GM12878 (cell line): ENCODE results near the gene EDARADD. TPM values are rescaled to one million over a fixed set of nuclear protein-coding genes. Genes with fewer than 3 reads are reported as not detected.
A peak's percentile ranks its signal among the peaks of the same experiment; 100 is the strongest.

Experiments used
- ATAC-seq: fragments of 200-7000 bp; cut with Tn5 transposase; 3 replicates; pipeline ENCODE4 v1.9.1; 2020; ENCODE audit warnings: mild to moderate bottlenecking, moderate library complexity
- BruUV-seq: library from RNA; stranded (reverse); fragments of 400-500 nt; replicated peaks from 2 replicates; lab custom pipeline; 2021; lab: Mats Ljungman, UMichigan
- CTCF ChIA-PET: fragments of 300-600 bp; sonication (Branson Sonifier 250); formaldehyde crosslinking; extraction: SDS; loops from one replicate; lab custom pipeline; 2021; ENCODE audit warnings: inconsistent platforms; lab: Yijun Ruan, JAX
- POLR2A ChIA-PET: fragments of 350-600 bp; formaldehyde crosslinking; extraction: SDS; loops from one replicate; lab custom pipeline; 2021; ENCODE audit warnings: inconsistent platforms; lab: Charles Lee
- RAD21 ChIA-PET: fragments of 300-600 bp; sonication (Branson Sonifier 250); formaldehyde crosslinking; loops from one replicate; lab custom pipeline; 2023; ENCODE audit warnings: antibody characterized with exemption; ENCODE audit not compliant: unreplicated experiment; lab: Charles Lee
- SMC1A ChIA-PET: fragments of 300-600 bp; sonication (Branson Sonifier 250); formaldehyde crosslinking; loops from one replicate; lab custom pipeline; 2023; ENCODE audit not compliant: unreplicated experiment, uncharacterized antibody; lab: Charles Lee
- DNase-seq: peaks from one replicate; pipeline ENCODE4 v3.0.0-alpha.2; 2011; ENCODE audit warnings: low read depth, low spot score
- FAIRE-seq: peaks from 3 replicates; lab custom pipeline; 2011; peaks lifted over from hg19 to GRCh38; lab: Jason Lieb, UNC
- H2AFZ ChIP-seq: 2 replicates; pipeline ENCODE4 v1.6.0; 2011; ENCODE audit warnings: low read depth, low read length, control low read depth; ENCODE audit not compliant: control insufficient read depth
- H3K27ac ChIP-seq: 2 replicates; pipeline ENCODE4 v1.5.1; 2011; ENCODE audit warnings: control low read depth; ENCODE audit not compliant: control insufficient read depth, insufficient read depth
- H3K27me3 ChIP-seq, 2 experiments: replicated peaks in 1 of 2; 2 replicates each; pipeline versions ENCODE4 v1.6.0 to v1.6.1; 2011; ENCODE audit warnings: low read length in 1 of 2; ENCODE audit not compliant: control insufficient read depth in 2 of 2, insufficient read depth in 2 of 2
- H3K36me3 ChIP-seq, 2 experiments: 2 replicates each; pipeline ENCODE4 v1.5.1; 2011; ENCODE audit warnings: low read length in 1 of 2; ENCODE audit not compliant: control insufficient read depth in 2 of 2, insufficient read depth in 2 of 2
- H3K4me1 ChIP-seq: 2 replicates; pipeline ENCODE4 v1.6.1; 2011; ENCODE audit warnings: mild to moderate bottlenecking, low read length, moderate library complexity, mixed read lengths; ENCODE audit not compliant: control insufficient read depth, insufficient read depth
- H3K4me2 ChIP-seq: 2 replicates; pipeline ENCODE4 v1.6.0; 2011; ENCODE audit warnings: control low read depth; ENCODE audit not compliant: control insufficient read depth, insufficient read depth
- H3K4me3 ChIP-seq: fragments of 200-600 bp; sonication (generic); 2 replicates; pipeline ENCODE4 v1.5.1; 2016
- H3K79me2 ChIP-seq: 2 replicates; pipeline ENCODE4 v1.6.0; 2011; ENCODE audit warnings: low read length; ENCODE audit not compliant: control insufficient read depth, insufficient read depth
- H3K9ac ChIP-seq: 2 replicates; pipeline ENCODE4 v1.8.0; 2011; ENCODE audit warnings: low read length, control low read depth, mixed read lengths; ENCODE audit not compliant: control insufficient read depth, insufficient read depth
- H3K9me3 ChIP-seq: replicated peaks from 3 replicates; pipeline ENCODE4 v1.5.1; 2011; ENCODE audit warnings: mild to moderate bottlenecking, low read length; ENCODE audit not compliant: control insufficient read depth, insufficient read depth
- H4K20me1 ChIP-seq: 2 replicates; pipeline ENCODE4 v1.6.0; 2011; ENCODE audit not compliant: control insufficient read depth, insufficient read depth
- BCL3 ChIP-seq: IDR thresholded peaks from 2 replicates; pipeline ENCODE4 v1.6.1; 2011; ENCODE audit warnings: borderline replicate concordance, low read depth, mild to moderate bottlenecking, moderate library complexity, low read length; ENCODE audit not compliant: insufficient read depth, poor library complexity, severe bottlenecking
- CHD2 ChIP-seq: IDR thresholded peaks from 2 replicates; pipeline ENCODE4 v1.6.1; 2011; ENCODE audit warnings: low read depth, low read length, improper control_type of control experiment, borderline replicate concordance
- CHD4 ChIP-seq: fragments of 200-600 bp; sonication (generic); IDR thresholded peaks from 2 replicates; pipeline ENCODE4 v1.6.1; 2016; ENCODE audit warnings: mild to moderate bottlenecking
- EED ChIP-seq: sonication (generic); IDR thresholded peaks from 2 replicates; pipeline ENCODE4 v1.6.1; 2016; ENCODE audit warnings: antibody characterized with exemption, low read depth
- MEF2A ChIP-seq: IDR thresholded peaks from 2 replicates; pipeline ENCODE4 v1.6.1; 2011; ENCODE audit warnings: low read depth, mild to moderate bottlenecking, low read length, moderate library complexity; ENCODE audit not compliant: insufficient read depth
- MEF2B ChIP-seq: fragments of 450-650 bp; IDR thresholded peaks from 2 replicates; pipeline ENCODE4 v1.6.1; 2018; ENCODE audit warnings: mild to moderate bottlenecking, moderate library complexity; ENCODE audit not compliant: partially characterized antibody, poor library complexity, severe bottlenecking
- NRF1 ChIP-seq: conservative IDR thresholded peaks from 2 replicates; pipeline ENCODE4 v1.6.1; 2011; ENCODE audit warnings: mild to moderate bottlenecking, low read depth, low read length, improper control_type of control experiment
- RELB ChIP-seq: fragments of 450-650 bp; IDR thresholded peaks from 2 replicates; pipeline ENCODE4 v1.6.1; 2017; ENCODE audit warnings: low read depth, mild to moderate bottlenecking, moderate library complexity
- YY1 ChIP-seq: IDR thresholded peaks from 2 replicates; pipeline ENCODE4 v1.6.1; 2011; ENCODE audit warnings: low read depth, mild to moderate bottlenecking, low read length
- ZBED1 ChIP-seq: IDR thresholded peaks from 2 replicates; pipeline ENCODE4 v1.6.1; 2016; ENCODE audit warnings: borderline replicate concordance
- WGBS: methylation state at CpG from one replicate; pipeline ENCODE4 v1.1.6; 2016; ENCODE audit warnings: low lambda C conversion rate; ENCODE audit not compliant: insufficient replicate concordance, insufficient coverage; ENCODE audit errors: missing lambda C conversion rate; 5-methylcytosine and 5-hydroxymethylcytosine counted together
- in situ Hi-C: fragments of 300-500 bp; cut with MboI; formaldehyde crosslinking; loops from 9 replicates; pipeline ENCODE4 v1.14.3; 2018; ENCODE audit warnings: mixed read lengths
- intact Hi-C: fragments of 100-400 bp; cut with micrococcal nuclease; formaldehyde crosslinking; loops from one replicate; pipeline ENCODE4 v1.14.2; 2022; ENCODE audit not compliant: unreplicated experiment
- polyA plus RNA-seq, 11 experiments: library from polyadenylated mRNA; depleted of rRNA in 4 of 11; unstranded in 6 of 11; stranded (reverse) in 5 of 11; fragments of >200 nt; fragmentation: Nextera tagmentation in 4 of 11; fragmentation: Illumina TruSeq in 1 of 11; extraction: Ambion mirVana in 4 of 11; extraction: Trizol in 1 of 11; gene quantifications; 1 replicate in 1 of 11; 2 replicates in 10 of 11; pipeline versions ENCODE4 v1.2.1 to v1.2.3, GENCODE V29; 2011 to 2016; ENCODE audit warnings: inconsistent platforms in 2 of 11, missing spikeins in 2 of 11, low read depth in 1 of 11
- total RNA-seq, 4 experiments: library from RNA; depleted of rRNA in 3 of 4; stranded (reverse); fragments of >200 nt in 3 of 4; fragmentation: Illumina TruSeq in 1 of 4; extraction: Trizol in 1 of 4; gene quantifications; 2 replicates each; pipeline versions ENCODE4 v1.2.1 to v1.2.3, GENCODE V29; 2013 to 2021
- TF ChIP-seq, protein P1 (sequence below): fragments of 450-650 bp; IDR thresholded peaks from 2 replicates; pipeline ENCODE4 v1.6.1; 2017; ENCODE audit warnings: mild to moderate bottlenecking, low read depth, inconsistent platforms; ENCODE audit not compliant: poor library complexity, severe bottlenecking

The EDARADD gene
- total and polyA plus RNA-seq, 10 of the 15 experiments (the other 5 are each of a cell fraction or from before 2014, with no cell fraction given) = 0.58 to 6.1 (median 4.7) TPM

GRCh38 chr1:236421022-236421421 is 26.9 kb downstream of the EDARADD start:
- TF ChIP-seq MEF2B = no peak
- Histone ChIP-seq H3K4me2 (no peak overlapping the region), H3K9ac (no peak overlapping the region), H4K20me1 (no peaks in the 10 kb centered on the region), H2AFZ (no peak overlapping the region), H3K79me2 (no peaks in the 10 kb centered on the region), H3K9me3 (no peaks in the 10 kb centered on the region), H3K27me3 (no peaks in the 10 kb centered on the region), H3K36me3 (no peaks in the 10 kb centered on the region), H3K4me1 (peaks cover 21% of the 10 kb centered on the region), H3K4me3 (no peak overlapping the region), H3K27ac (no peak overlapping the region)
- DNase-seq = no peak
- 51% methylated on average over 4 of the region's 4 CpGs for WGBS
- RAD21 ChIA-PET = no interaction called here
- CTCF ChIA-PET = no interaction called here
- SMC1A ChIA-PET = no interaction called here
- BruUV-seq = no TSS peak
- POLR2A ChIA-PET = no interaction called here
- intact Hi-C loops = no loop called here
- FAIRE-seq = no peak
- in situ Hi-C loops = no loop called here
- no peak for ATAC-seq

- H3K36me3 ChIP-seq = no peaks in the 10 kb centered on the region
- DNase-seq (no peak), ATAC-seq (no peak), FAIRE-seq (peak; percentile 23)
- CTCF ChIA-PET = interaction anchor here (0.6 kb wide), 1 partner anchor 464 kb away, joined by 3 read pairs; no protein-coding TSS in a partner anchor
- no peak overlapping the region for H3K4me3 ChIP-seq
- intact Hi-C loops = no loop called here
- no TSS peak for BruUV-seq
- POLR2A ChIA-PET = no interaction called here
- RAD21 ChIA-PET = interaction anchor here (0.8 kb wide), 1 partner anchor 45 kb away, joined by 3 read pairs; no protein-coding TSS in a partner anchor
- no peak overlapping the region for H3K9ac ChIP-seq
- H3K27ac ChIP-seq = no peak overlapping the region
- H4K20me1 ChIP-seq = no peaks in the 10 kb centered on the region
- no peaks in the 10 kb centered on the region for H3K27me3 ChIP-seq
- H3K4me1 ChIP-seq = peaks cover 21% of the 10 kb centered on the region
- no peaks in the 10 kb centered on the region for H3K9me3 ChIP-seq
- no peaks in the 10 kb centered on the region for H3K79me2 ChIP-seq
- WGBS = 32% methylated on average over 4 of the region's 4 CpGs
- peak overlapping the region; percentile 48 for H3K4me2 ChIP-seq
- in situ Hi-C loops = no loop called here
- no peak overlapping the region for H2AFZ ChIP-seq
- SMC1A ChIA-PET = interaction anchor here (1.4 kb wide), 1 partner anchor 8 kb away, joined by 5 read pairs; no protein-coding TSS in a partner anchor
- TF ChIP-seq BCL3 (no peak), RELB (no peak), YY1 (no peak), ZBED1 (no peak), CHD2 (no peak), MEF2A (peak; percentile 55; the same call in 1 of the 2 replicates), NRF1 (no peak), CHD4 (no peak), EED (no peak)
- TF ChIP-seq, protein P1, sequence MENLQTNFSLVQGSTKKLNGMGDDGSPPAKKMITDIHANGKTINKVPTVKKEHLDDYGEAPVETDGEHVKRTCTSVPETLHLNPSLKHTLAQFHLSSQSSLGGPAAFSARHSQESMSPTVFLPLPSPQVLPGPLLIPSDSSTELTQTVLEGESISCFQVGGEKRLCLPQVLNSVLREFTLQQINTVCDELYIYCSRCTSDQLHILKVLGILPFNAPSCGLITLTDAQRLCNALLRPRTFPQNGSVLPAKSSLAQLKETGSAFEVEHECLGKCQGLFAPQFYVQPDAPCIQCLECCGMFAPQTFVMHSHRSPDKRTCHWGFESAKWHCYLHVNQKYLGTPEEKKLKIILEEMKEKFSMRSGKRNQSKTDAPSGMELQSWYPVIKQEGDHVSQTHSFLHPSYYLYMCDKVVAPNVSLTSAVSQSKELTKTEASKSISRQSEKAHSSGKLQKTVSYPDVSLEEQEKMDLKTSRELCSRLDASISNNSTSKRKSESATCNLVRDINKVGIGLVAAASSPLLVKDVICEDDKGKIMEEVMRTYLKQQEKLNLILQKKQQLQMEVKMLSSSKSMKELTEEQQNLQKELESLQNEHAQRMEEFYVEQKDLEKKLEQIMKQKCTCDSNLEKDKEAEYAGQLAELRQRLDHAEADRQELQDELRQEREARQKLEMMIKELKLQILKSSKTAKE = no peak
Measured at GRCh38 chr1:236421850-236422516, 27.9 kb downstream of the EDARADD start.
